ENCODE data around the gene UAP1.
A peak's percentile ranks its signal among the peaks of the same experiment; 100 is the strongest.
"Not testable (repeated sequence)": the region's sequence is repeated elsewhere in the genome, so short reads cannot be mapped to it uniquely, and the experiment has no call there.

UAP1 gene

DNA sequence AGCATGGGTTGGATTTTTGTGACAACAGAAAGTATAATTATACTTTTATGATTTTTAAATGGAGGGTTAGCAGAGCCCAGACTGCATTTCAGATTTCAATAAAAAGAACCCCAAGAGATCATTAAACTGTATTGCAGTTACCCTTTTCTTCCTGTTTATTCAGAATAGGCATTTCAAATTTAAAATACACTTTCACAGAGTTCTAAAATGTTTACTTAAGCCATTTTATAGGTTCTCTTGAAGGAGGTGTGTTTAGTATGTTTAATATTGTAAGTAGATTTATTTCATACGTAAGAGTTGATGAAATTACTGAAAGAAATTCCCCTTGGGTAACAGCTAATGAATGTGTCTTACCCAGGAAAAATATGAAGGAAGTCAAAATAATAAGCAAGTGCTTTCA, 17.4 kb downstream of the UAP1 start:
- DNase-seq = no peak

DNA sequence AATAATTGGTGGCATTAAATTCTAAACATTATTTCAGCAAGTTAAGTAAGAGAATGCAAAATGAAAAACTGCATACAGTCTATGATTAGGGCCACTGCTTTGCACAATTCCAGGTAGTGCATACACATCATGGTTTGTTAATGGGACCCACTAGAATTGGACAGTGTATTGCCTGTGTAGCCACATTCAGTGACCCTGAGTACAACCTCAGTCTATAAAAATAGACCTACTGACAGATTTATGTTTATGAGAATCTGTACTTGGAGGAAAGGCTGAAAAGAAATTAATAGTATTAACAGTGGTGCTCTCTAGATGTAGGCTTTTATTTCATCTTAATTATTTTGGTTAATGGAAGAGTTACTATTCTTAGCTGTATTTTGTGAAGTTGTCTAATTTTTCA, 18.8 kb downstream of the UAP1 start:
- DNase-seq = no peak
- TF ChIP-seq POLR2A (IDR thresholded peaks at IDR 0.05; ENCODE audit: low read length) (no peak), GATA1 (IDR thresholded peaks at IDR 0.05; ENCODE audit: low read depth, low read length) (no peak)

More for the DNA sequence above, 17.4 kb downstream of the UAP1 start:
- TF ChIP-seq GATA1 (IDR thresholded peaks at IDR 0.05; ENCODE audit: low read depth, low read length) (no peak), POLR2A (IDR thresholded peaks at IDR 0.05; ENCODE audit: low read length) (no peak)

DNA sequence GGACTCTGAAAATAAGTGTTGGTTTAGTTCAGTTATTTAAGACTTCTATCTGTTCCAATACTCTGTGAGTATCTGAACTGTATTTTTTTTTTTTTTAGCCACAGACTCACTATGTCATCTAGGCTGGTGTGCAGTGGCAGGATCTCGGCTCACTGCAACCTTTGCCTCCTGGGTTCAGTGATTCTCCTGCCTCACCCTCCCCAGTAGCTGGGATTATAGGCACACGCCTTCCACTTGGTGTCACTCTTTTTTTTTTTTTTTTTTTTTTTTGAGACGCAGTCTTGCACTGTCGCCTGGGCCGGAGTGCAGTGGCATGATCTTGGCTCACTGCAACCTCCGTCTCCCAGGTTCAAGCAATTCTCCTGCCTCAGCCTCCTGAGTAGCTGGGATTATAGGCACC, 21.4 kb downstream of the UAP1 start:
- DNase-seq = not testable (repeated sequence)

DNA sequence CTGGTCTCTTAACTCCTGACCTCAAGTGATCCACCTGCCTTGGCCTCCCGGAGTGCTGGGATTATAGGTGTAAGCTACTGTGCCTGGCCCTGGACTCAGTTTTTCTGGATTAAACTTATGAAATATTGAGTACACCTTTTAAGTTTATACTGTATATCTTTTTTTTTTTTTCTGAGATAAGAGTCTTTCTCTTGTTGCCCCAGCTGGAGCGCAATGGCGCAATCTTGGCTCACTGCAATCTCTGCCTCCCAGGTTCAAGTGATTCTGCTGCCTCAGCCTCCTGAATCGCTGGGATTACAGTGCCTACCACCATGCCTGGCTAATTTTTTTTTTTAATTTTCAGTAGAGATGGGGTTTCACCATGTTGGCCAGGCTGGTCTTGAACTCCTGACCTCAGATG, 23.6 kb downstream of the UAP1 start:
- DNase-seq = peak; percentile 6 to 11

DNA sequence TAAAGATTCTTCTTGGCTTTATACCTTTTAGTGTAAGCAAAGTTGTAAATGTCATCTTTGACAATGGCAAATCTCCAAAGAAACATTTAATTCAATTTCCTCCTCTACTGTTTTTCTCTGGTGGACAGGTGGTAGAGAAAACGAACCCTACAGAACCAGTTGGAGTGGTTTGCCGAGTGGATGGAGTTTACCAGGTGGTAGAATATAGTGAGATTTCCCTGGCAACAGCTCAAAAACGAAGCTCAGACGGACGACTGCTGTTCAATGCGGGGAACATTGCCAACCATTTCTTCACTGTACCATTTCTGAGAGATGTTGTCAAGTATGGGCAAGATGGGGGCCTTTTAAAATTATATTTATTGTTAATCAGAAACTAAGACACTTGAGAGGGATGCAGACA, 25.8 kb downstream of the UAP1 start:
- TF ChIP-seq GATA1 (IDR thresholded peaks at IDR 0.05; ENCODE audit: low read depth, low read length) (no peak), POLR2A (IDR thresholded peaks at IDR 0.05; ENCODE audit: low read length) (no peak)
- no peak for DNase-seq

DNA sequence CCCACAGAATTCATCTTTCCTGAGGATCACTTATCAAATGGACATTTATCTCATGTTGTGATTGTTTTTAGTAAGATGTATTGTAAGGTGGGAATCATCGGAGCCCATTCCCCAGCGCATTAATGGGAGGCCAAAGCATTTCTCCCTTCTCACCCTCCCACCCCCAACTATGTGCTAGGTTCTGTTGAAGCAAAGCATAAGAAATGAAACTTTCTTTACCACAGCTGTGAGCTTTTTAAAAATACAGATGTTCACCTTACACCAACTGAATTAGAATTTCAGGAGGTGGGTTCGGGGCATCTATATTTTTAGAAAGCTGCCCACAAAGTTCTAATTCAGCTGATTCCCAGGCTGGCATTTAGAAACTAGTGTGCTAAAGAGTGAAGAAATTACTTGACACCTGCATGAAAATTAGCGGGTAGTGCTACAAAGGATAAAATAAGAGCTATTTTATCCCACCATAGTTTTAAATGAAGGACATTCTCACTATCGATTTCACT, 26.3 kb downstream of the UAP1 start:
- TF ChIP-seq GATA1 (IDR thresholded peaks at IDR 0.05; ENCODE audit: low read depth, low read length) = no peak
- no peak for TF ChIP-seq POLR2A (IDR thresholded peaks at IDR 0.05; ENCODE audit: low read length)
- DNase-seq = no peak

DNA sequence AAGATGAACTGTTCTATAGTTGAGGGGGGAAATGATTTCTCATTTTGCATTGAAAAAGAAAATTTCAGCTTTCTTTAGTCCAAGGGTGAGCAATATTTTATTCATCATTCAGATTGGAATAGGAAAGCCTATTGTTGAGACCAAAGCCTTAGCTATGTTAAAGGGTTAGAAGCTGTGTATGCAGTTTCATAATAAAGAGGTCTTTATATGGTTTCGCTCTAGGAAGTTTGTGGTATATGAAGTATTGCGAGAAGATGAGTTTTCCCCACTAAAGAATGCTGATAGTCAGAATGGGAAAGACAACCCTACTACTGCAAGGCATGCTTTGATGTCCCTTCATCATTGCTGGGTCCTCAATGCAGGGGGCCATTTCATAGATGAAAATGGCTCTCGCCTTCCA, 28.6 kb downstream of the UAP1 start:
- TF ChIP-seq POLR2A (IDR thresholded peaks at IDR 0.05; ENCODE audit: low read length) = no peak
- TF ChIP-seq GATA1 (IDR thresholded peaks at IDR 0.05; ENCODE audit: low read depth, low read length) = no peak

DNA sequence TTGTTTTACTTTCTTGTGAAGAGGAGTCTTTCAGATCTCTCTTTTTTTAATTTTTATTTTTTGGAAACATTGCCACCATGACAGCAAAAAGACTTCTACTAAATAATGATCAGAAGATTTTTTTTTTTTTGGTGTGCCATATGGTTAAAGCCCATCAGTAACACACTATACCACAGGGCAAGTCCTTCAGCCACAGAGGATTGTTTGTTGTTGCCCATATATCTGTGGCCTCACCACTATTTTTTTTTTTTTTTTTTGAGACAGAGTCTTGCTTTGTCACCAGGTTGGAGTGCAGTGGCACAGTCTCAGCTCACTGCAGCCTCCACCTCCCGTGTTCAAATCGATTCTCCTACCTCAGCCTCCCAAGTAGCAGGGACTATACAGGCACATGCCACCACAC, 29.2 kb downstream of the UAP1 start:
- TF ChIP-seq POLR2A (IDR thresholded peaks at IDR 0.05; ENCODE audit: low read length) (no peak), GATA1 (IDR thresholded peaks at IDR 0.05; ENCODE audit: low read depth, low read length) (no peak)
- DNase-seq = no peak

More for the DNA sequence above, 28.6 kb downstream of the UAP1 start:
- DNase-seq = no peak

DNA sequence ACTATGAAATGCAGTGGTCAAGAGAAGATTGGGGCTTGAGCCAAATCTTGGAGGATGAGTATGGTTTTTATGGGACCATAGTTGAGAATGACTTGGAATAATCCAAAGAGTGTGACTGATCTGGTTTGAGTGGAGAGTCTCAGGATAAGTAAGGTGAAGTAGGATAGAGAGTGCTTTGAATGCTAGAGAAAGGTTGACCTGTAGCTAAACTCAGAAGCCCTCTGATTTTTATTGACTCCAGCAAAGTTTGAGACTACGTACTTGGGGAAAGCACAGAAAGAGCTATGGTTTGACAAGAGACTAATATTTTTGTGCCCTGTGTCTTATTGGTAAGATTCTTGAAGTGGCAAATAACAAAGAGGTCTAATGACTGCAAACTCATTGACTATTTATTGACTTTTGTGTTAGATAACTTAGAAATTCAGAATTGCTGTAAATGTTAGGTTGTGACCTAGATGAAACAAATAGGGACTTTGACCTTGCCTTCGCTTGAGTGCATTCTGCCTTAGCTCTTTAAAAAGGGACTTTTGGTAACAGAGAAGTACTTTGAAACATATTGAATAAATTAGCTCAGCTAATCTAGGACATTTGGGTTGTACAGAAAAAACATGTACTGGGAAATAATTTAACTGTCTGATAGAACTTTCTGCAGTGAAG, 35.1 kb downstream of the UAP1 start:
- no peak for DNase-seq
- TF ChIP-seq GATA1 (IDR thresholded peaks at IDR 0.05; ENCODE audit: low read depth, low read length) (no peak), POLR2A (IDR thresholded peaks at IDR 0.05; ENCODE audit: low read length) (no peak)

DNA sequence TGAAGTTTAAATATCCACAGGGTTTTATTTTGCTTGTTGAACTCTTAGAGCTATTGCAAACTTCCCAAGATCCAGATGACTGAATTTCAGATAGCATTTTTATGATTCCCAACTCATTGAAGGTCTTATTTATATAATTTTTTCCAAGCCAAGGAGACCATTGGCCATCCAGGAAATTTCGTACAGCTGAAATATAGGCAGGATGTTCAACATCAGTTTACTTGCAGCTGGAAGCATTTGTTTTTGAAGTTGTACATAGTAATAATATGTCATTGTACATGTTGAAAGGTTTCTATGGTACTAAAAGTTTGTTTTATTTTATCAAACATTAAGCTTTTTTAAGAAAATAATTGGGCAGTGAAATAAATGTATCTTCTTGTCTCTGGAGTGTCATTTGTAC, 37.9 kb downstream of the UAP1 start:
- TF ChIP-seq POLR2A (IDR thresholded peaks at IDR 0.05; ENCODE audit: low read length) (no peak), GATA1 (IDR thresholded peaks at IDR 0.05; ENCODE audit: low read depth, low read length) (no peak)
- DNase-seq = no peak

DNA sequence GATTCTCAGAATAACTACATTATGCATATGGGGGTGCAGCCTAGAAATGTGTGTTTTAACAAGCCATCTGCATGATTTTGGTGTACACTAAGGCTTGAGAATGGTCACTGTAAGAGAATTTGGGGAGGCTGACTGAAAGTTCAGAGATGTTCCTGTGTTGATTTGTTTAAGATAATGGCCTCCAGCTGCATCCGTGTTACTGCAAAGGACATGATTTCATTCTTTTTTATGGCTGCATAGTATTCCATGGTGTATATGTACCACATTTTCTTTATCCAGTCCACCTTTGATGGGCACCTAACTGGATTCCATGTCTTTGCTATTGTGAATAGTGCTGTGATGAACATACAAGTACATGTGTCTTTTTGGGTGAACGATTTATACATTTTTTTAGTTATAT, 41.6 kb downstream of the UAP1 start:
- not testable (repeated sequence) for DNase-seq

DNA sequence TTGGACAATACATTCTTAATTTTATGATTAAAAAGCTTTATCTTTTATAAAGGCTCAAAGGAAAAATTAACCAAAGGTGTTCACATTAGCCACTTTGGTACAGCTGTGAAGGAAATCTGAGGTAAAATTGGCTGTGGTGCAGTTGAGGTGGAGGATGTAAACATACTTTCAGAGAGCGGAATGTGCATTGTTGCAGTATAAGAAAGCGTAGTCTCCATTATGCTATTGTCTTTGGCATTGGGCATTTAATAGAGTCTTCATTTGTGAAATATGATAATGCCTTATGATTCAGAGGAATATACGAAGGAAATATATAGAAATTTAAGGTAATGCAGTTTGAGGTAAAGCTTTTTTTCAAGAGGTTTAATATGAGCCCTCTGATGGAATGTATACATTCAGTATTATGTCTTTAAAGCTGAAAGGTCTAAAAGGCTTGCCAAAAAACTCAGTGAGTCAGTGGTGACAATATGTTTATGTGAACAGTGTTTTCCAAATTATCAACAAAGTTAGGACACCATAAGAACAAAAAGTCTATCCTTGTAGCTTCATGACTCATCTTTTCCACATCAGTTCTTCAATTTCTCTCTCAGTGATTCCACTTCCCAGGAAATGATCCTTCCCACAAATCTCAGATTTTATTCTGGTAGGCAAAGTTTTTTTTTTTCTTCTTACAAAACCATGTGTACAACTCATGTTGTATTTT, 43.9 kb downstream of the UAP1 start:
- no peak for TF ChIP-seq GATA1 (IDR thresholded peaks at IDR 0.05; ENCODE audit: low read depth, low read length)
- no peak for TF ChIP-seq POLR2A (IDR thresholded peaks at IDR 0.05; ENCODE audit: low read length)
- DNase-seq = no peak

DNA sequence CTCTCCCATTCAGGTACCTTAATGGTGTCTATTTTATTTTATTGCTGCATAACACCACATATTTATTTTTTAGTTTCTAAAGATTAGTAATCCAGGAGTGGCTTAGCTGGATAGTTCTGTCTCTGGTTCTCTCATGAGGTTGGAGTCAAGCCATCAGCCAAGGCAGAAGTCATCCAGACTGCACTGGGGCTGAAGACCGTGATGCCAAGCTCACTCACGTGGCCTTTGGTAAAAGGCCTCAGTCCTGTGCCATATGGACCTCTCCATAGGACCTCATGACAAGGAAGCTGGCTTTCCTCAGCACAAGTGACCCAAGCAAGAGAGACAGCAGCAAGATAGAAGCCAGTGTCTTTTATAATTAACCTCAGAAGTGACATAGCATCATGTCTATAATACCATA, 47.8 kb downstream of the UAP1 start:
- TF ChIP-seq POLR2A (IDR thresholded peaks at IDR 0.05; ENCODE audit: low read length) = no peak
- no peak for TF ChIP-seq GATA1 (IDR thresholded peaks at IDR 0.05; ENCODE audit: low read depth, low read length)

DNA sequence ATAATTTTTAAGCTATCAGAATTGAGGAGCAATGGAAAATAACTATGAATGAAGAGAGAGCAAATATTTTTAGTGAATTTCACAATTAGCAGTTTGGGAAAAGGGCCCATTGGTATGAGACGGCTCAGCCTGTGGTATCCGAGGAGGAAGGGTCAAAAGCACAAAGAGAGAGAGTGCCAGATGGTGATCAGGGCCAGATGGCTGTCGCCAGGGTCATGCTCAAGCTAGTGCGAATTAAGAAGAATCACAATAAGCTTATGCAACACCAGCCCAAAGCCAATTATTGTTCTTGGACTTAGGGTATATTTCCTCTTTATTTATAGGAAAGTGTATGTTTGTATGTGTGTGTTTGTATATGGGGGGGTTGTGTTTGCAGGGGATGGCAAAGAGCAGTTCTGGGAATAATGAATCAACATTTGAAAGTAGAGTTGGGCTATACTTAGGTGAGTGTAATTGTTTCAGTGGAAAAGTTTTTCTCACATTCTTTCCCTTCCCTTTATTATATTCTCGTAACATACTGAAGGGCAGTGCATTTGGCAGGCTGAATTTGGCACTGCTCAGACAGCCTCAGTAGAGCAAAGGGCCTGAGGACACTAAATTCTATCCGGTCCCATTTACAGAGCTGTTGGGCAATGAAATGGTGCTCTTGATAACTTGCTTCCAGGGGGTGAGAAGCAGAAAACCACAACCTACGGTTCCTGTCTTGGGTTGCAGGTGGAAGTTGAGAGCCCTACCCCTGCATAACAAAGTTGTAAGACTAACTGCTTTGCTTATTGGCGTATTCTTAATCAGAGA, 51.3 kb downstream of the UAP1 start:
- DNase-seq = no peak
- no peak for TF ChIP-seq POLR2A (IDR thresholded peaks at IDR 0.05; ENCODE audit: low read length)
- TF ChIP-seq GATA1 (IDR thresholded peaks at IDR 0.05; ENCODE audit: low read depth, low read length) = no peak

More for the DNA sequence above, 47.8 kb downstream of the UAP1 start:
- no peak for DNase-seq

DNA sequence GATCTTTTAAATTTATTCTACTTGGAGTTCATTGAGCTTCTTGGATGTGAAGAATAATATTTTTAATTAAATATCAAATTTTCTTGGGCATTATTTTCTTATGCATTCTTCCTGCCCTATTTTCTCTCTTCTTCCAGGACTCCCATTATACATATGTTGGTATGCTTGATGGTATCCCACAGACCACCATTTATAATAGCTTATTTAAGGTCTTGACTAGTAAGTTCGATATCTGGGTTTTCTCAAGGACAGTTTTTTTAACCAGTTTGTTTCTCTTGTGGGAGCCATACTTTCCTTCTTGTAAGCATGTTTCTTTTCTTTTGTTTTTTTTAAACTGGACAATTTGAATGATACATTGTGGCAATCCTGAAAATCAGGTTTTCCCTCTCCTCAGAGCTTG, 55.3 kb downstream of the UAP1 start:
- no peak for TF ChIP-seq GATA1 (IDR thresholded peaks at IDR 0.05; ENCODE audit: low read depth, low read length)
- TF ChIP-seq POLR2A (IDR thresholded peaks at IDR 0.05; ENCODE audit: low read length) = no peak
- DNase-seq = peak in 1 of 2 experiments; percentile 3
